ENCODE results near the gene USH1C. TPM values are rescaled to one million over a fixed set of nuclear protein-coding genes. Genes with fewer than 3 reads are reported as not detected.

USH1C gene
- total RNA-seq, 1 experiment from 2014 or later, result 1.0 TPM

- Mint-ChIP-seq H3K9me3 (no peaks in the 10 kb centered on the region), H3K4me3 (no peak overlapping the region), H3K36me3 (ENCODE audit: insufficient read depth in 1 of 3, low read depth in 3 of 3) (no peaks in the 10 kb centered on the region), H3K27me3 (ENCODE audit: low read depth) (peaks cover 21% of the 10 kb centered on the region), H3K27ac (no peak overlapping the region; a peak in 1 of 7 replicates), H3K4me1 (no peaks in the 10 kb centered on the region)
- H4K20me1 ChIP-seq (ENCODE audit: control insufficient read depth, insufficient read depth, insufficient read length), result no peaks in the 10 kb centered on the region
- no peak overlapping the region for H3T11ph ChIP-seq (ENCODE audit: low read length)
- no peaks in the 10 kb centered on the region for H3K4me1 ChIP-seq (ENCODE audit: insufficient read depth, low read length)
- H4K5ac ChIP-seq (ENCODE audit: insufficient read length, low read depth, low read length), result no peak overlapping the region
- no peak overlapping the region for H2AFZ ChIP-seq (ENCODE audit: low read length)
- WGBS (ENCODE audit: extremely low coverage, insufficient read length, low lambda C conversion rate), result no CpG with 5 or more reads among the region's 5 CpGs
- DNase-seq, result no peak
- no peaks in the 10 kb centered on the region for H3K79me1 ChIP-seq (ENCODE audit: insufficient read depth, low read depth, low read length, poor library complexity, severe bottlenecking)
- H3K4me2 ChIP-seq (ENCODE audit: insufficient read depth, insufficient read length, low read length), result no peak overlapping the region
- no peaks in the 10 kb centered on the region; the same call in 1 of the 2 replicates for H3K27me3 ChIP-seq (ENCODE audit: insufficient read depth, low read length)
- H3K18ac ChIP-seq (ENCODE audit: insufficient read length, low read depth, low read length), result no peak overlapping the region
- H4K8ac ChIP-seq (replicated peaks; ENCODE audit: insufficient read length, low read depth, low read length), result no peak overlapping the region
- H3K79me2 ChIP-seq (ENCODE audit: insufficient read depth, low read length), result no peaks in the 10 kb centered on the region
- no peak for TF ChIP-seq CTCF (conservative IDR thresholded peaks at IDR 0.05)
- no peak overlapping the region for H2BK12ac ChIP-seq (ENCODE audit: insufficient read length, low read depth, low read length)
- H4K91ac ChIP-seq (ENCODE audit: insufficient read length, low read depth, low read length), result no peak overlapping the region
- no peaks in the 10 kb centered on the region for H3K23me2 ChIP-seq (ENCODE audit: insufficient read length, low read depth, low read length, poor library complexity, severe bottlenecking)
- H3K9ac ChIP-seq (ENCODE audit: extremely low read depth, insufficient read length, low read length), result no peak overlapping the region
- no peak overlapping the region for H2BK5ac ChIP-seq (ENCODE audit: insufficient read length, low read length)
- no peak overlapping the region for H3K14ac ChIP-seq (ENCODE audit: insufficient read depth, low read length)
- H3K23ac ChIP-seq (ENCODE audit: insufficient read length, low read depth, low read length), result no peak overlapping the region
- no peak overlapping the region for H3K56ac ChIP-seq (ENCODE audit: insufficient read length, low read depth, low read length)
- no peak overlapping the region for H3K27ac ChIP-seq (ENCODE audit: insufficient read length, low read depth, low read length)
- no peak overlapping the region for H2BK120ac ChIP-seq (ENCODE audit: low read depth, low read length, poor library complexity, severe bottlenecking)
- no peak overlapping the region for H2BK20ac ChIP-seq (ENCODE audit: low read depth, low read length, poor library complexity, severe bottlenecking)
- H2BK15ac ChIP-seq (ENCODE audit: low read depth, low read length), result no peak overlapping the region
- H3K9me3 ChIP-seq (ENCODE audit: control insufficient read depth, low read depth, low read length), result no peaks in the 10 kb centered on the region
- no peak overlapping the region for H2AK5ac ChIP-seq (ENCODE audit: insufficient read length, low read length)
- no peak overlapping the region for H3K4ac ChIP-seq (ENCODE audit: low read depth, low read length)
Measured at GRCh38 chr11:17489751-17490150, 54.5 kb downstream of the USH1C start.
